Smooth muscle cell of the brain vasculature (primary cell): ENCODE data around the gene ZNF749.

Experiments
- DNase-seq: peaks from one replicate; pipeline ENCODE4 v3.0.0-alpha.2; 2012; ENCODE audit warnings: low read depth, low spot score

Gene ZNF749

GRCh38 chr19:57435062-57435978, at the start of gene ZNF749:
Gene ZNF749 (plus strand): TSS chr19:57435325. CDS start chr19:57435579, 254 bp downstream.
- DNase-seq = peak; percentile 91

GRCh38 chr19:57389194-57389729, 45.9 kb upstream of the ZNF749 start:
- DNase-seq = no peak

GRCh38 chr19:57389730-57390598, 45.2 kb upstream of the ZNF749 start, which contains the start of gene ZNF548:
Gene ZNF548 (plus strand): TSS chr19:57389854. CDS start chr19:57390100, 246 bp downstream.
- DNase-seq = peak; percentile 97

- no peak for DNase-seq
Measured at GRCh38 chr19:57395710-57396109, 39.4 kb upstream of the ZNF749 start.

GRCh38 chr19:57398868-57399267, 36.3 kb upstream of the ZNF749 start:
- no peak for DNase-seq

GRCh38 chr19:57403737-57404563, 31.2 kb upstream of the ZNF749 start:
- DNase-seq = no peak

- no peak for DNase-seq
Measured at GRCh38 chr19:57406516-57407123, 28.5 kb upstream of the ZNF749 start.

- peak; percentile 79 for DNase-seq
Measured at GRCh38 chr19:57410877-57411671, 24.1 kb upstream of the ZNF749 start, which contains the start of gene ZNF17. Gene ZNF17 (plus strand): TSS chr19:57411161. CDS start chr19:57413616, 2,455 bp downstream.

- no peak for DNase-seq
Measured at GRCh38 chr19:57419439-57419838, 15.7 kb upstream of the ZNF749 start.

- no peak for DNase-seq
Measured at GRCh38 chr19:57421037-57421436, 14.1 kb upstream of the ZNF749 start.

GRCh38 chr19:57434386-57435061, 601 bp upstream of the ZNF749 start:
- no peak for DNase-seq

GRCh38 chr19:57436417-57436816, 1.3 kb downstream of the ZNF749 start:
- DNase-seq = no peak

- DNase-seq = no peak
Measured at GRCh38 chr19:57437931-57438330, 2.8 kb downstream of the ZNF749 start.

- no peak for DNase-seq
Measured at GRCh38 chr19:57438925-57439324, 3.8 kb downstream of the ZNF749 start.

- DNase-seq = no peak
Measured at GRCh38 chr19:57441979-57442752, 7.0 kb downstream of the ZNF749 start.

GRCh38 chr19:57443121-57443696, 8.1 kb downstream of the ZNF749 start:
- DNase-seq = no peak

GRCh38 chr19:57452307-57452706, 17.2 kb downstream of the ZNF749 start:
- DNase-seq = no peak
